Transverse colon (tissue), 3 donors: ENCODE measurements around the gene KCTD1.

Source experiments
- POLR2A ChIP-seq: fragments of 450-650 bp; IDR thresholded peaks from one replicate; pipeline ENCODE4 v1.6.1; 2016; ENCODE audit warnings: antibody characterized with exemption, mild to moderate bottlenecking, moderate library complexity
- TF ChIP-seq, protein P1 (sequence below), 5 experiments: fragments of 200-600 bp in 3 of 5; fragments of 450-650 bp in 2 of 5; sonication (generic) in 3 of 5; IDR thresholded peaks; 1 replicate in 2 of 5; 2 replicates in 3 of 5; pipeline ENCODE4 v1.5.1; 2016 to 2017; ENCODE audit warnings: antibody characterized with exemption in 5 of 5, inconsistent platforms in 3 of 5, mild to moderate bottlenecking in 2 of 5, moderate library complexity in 1 of 5

DNA sequence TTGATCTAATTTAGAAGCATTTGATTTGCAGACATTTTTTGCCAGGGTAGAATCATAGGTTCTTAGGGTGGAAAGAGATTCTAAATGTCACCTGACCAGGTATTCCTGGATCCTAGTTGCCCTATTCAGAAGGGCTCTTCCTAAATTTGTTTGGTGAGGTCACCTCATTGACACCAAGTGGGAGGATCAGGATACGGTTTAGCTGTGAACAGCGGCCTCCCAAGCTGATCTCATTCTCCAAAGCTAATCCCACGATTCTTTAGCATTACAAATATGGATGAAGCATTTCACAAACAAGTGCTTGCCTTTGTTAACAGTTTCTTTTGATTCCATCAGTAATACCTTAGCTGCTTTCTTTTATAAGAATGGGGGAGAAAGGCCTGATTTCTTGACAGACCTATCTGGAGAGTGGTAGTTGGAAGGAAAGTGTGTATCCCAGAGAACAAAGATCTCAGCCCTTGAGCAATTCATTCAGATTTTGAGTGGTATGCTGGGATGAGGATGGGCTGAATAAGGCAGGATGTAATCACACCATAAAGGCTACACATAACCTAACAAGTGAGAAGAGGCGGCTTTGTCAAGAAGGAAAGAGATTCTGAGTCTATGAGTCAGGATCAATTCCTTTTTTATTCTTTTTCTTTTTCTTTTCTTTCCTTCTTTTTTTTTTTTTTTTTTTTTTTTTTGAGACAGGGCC, 16.6 kb downstream of the KCTD1 start:
- TF ChIP-seq, protein P1, sequence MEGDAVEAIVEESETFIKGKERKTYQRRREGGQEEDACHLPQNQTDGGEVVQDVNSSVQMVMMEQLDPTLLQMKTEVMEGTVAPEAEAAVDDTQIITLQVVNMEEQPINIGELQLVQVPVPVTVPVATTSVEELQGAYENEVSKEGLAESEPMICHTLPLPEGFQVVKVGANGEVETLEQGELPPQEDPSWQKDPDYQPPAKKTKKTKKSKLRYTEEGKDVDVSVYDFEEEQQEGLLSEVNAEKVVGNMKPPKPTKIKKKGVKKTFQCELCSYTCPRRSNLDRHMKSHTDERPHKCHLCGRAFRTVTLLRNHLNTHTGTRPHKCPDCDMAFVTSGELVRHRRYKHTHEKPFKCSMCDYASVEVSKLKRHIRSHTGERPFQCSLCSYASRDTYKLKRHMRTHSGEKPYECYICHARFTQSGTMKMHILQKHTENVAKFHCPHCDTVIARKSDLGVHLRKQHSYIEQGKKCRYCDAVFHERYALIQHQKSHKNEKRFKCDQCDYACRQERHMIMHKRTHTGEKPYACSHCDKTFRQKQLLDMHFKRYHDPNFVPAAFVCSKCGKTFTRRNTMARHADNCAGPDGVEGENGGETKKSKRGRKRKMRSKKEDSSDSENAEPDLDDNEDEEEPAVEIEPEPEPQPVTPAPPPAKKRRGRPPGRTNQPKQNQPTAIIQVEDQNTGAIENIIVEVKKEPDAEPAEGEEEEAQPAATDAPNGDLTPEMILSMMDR (IDR thresholded peaks at IDR 0.05): no peak
- no peak for TF ChIP-seq POLR2A
